ENCODE data around the gene CMIP. TPM values are rescaled to one million over a fixed set of nuclear protein-coding genes. Genes with fewer than 3 reads are reported as not detected.

The CMIP gene
- total RNA-seq, 4 donors from 2014 or later = 17.1 to 60.5 (median 39.7) TPM

DNA sequence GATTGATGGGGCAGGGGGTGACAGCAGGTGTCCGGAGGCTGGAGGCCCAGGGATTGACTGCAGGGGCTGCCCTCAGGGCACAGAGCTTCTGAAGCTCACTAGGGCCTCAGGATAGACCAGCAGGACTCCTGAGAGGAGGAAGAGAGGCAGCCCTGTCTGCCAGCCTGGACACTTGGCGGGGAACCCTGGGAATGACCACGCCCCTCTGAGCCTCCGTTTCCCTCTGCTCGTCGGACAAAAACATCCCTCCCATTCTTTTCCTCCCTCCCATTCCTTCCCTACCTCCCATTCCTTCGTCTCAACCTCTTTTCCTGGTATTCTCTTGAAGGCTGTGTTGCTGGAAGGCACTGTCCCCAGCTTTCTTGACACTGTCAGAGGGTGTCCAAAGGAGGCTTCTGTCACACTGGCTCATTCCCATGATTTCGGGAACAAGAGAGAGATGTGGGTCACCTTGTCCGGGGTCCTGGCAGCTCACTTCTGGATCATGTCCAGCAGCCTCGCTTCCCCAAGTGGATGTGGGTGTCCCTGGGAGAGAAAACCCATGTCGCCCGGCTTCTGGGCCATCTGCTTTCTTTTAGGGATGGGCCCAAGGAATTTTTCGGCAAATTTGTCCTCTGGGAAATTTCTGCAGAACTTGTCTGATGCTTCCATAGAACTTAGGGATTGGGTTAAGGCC, 145.5 kb downstream of the CMIP start:
- intact Hi-C loops (cut with DNase I) = no loop called here
- WGBS, 2 donors = 67 to 80% methylated on average over 10 to 12 of the region's 13 CpGs

DNA sequence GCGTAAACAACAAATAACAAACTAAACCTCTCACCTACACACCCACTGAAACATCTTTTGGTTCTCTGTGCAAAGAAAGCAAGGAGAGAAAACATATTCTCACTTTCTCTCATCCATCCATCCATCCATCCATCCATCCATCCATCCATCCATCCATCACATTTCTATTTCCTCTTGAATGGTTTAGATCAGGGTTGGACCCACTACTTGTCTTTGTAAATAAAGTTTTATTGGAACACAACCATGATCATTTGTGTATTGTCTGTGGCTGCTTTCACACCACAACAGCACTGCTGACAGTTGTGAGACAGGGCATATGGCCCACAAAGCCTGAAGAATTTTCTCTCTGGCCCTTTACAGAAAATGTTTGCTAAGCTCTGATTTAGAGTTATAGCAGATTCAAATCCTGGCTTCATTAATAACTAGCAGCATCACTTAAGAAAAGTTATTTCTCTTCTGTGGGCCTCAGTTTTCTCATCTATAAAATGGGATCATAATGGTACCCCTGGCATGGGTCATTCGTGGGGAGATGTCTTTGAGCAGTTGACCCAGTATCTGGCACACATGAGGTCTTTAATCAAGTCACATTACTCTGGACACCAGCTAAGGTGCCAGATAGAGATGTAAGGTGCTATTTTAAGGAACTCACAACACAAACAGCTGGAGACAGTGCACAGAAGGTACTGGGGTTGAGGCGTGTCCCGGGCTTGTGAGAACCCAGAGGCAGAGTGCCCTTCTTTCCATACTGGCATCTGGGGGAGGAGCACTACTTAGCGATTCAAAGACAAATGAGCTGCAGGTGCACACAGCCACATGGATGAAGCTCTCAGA, 146.3 kb downstream of the CMIP start:
- H3K4me1 ChIP-seq = peaks cover 10 to 40% (median 13%) of the 10 kb centered on the region in 3 donors
- WGBS, 2 donors = 61 to 63% methylated on average over 3 to 4 of the region's 5 CpGs
- peak overlapping the region in 2 of 4 donors; percentile 22 to 25 for H3K27ac ChIP-seq
- DNase-seq = no peak
- TF ChIP-seq, protein P1, sequence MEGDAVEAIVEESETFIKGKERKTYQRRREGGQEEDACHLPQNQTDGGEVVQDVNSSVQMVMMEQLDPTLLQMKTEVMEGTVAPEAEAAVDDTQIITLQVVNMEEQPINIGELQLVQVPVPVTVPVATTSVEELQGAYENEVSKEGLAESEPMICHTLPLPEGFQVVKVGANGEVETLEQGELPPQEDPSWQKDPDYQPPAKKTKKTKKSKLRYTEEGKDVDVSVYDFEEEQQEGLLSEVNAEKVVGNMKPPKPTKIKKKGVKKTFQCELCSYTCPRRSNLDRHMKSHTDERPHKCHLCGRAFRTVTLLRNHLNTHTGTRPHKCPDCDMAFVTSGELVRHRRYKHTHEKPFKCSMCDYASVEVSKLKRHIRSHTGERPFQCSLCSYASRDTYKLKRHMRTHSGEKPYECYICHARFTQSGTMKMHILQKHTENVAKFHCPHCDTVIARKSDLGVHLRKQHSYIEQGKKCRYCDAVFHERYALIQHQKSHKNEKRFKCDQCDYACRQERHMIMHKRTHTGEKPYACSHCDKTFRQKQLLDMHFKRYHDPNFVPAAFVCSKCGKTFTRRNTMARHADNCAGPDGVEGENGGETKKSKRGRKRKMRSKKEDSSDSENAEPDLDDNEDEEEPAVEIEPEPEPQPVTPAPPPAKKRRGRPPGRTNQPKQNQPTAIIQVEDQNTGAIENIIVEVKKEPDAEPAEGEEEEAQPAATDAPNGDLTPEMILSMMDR (IDR thresholded peaks at IDR 0.05) = no peak
- TF ChIP-seq POLR2A (IDR thresholded peaks at IDR 0.05) = no peak
- intact Hi-C loops (cut with DNase I) = no loop called here
- peaks cover 0 to 35% (median 0%) of the 10 kb centered on the region in 3 donors for H3K36me3 ChIP-seq
- H3K27me3 ChIP-seq = no peaks in the 10 kb centered on the region
- H3K9me3 ChIP-seq = no peaks in the 10 kb centered on the region
- no peak overlapping the region for H3K4me3 ChIP-seq

More for the DNA sequence above, 145.5 kb downstream of the CMIP start:
- Histone ChIP-seq H3K36me3 (peaks cover 0 to 35% (median 0%) of the 10 kb centered on the region in 3 donors), H3K27ac (peak overlapping the region in 1 of 4 donors; percentile 23), H3K4me1 (peaks cover 10 to 48% (median 13%) of the 10 kb centered on the region in 3 donors), H3K27me3 (no peaks in the 10 kb centered on the region), H3K9me3 (no peaks in the 10 kb centered on the region), H3K4me3 (no peak overlapping the region)
- DNase-seq = no peak
- TF ChIP-seq, protein P1 (IDR thresholded peaks at IDR 0.05) = no peak
- TF ChIP-seq POLR2A (IDR thresholded peaks at IDR 0.05) = no peak

DNA sequence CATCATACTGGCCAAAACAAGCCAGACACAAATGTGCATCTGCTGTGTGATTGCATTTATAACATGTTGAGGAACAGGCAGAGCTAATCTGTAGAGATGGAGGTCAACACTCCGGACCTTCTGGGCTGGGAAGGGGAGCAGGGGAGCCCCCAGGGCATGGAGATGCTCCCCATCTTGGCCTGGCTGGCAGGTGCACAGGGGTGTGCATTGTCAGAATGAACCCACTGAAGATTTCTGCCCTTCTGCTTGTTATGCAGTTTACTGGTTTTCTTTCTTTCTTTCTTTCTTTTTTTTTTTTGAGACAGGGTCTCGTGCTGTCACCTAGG, 146.9 kb downstream of the CMIP start:
- Histone ChIP-seq H3K4me1 (peaks cover 10 to 35% (median 13%) of the 10 kb centered on the region in 3 donors), H3K27ac (peak overlapping the region in 2 of 4 donors; percentile 22 to 25), H3K9me3 (no peaks in the 10 kb centered on the region), H3K27me3 (no peaks in the 10 kb centered on the region), H3K4me3 (no peak overlapping the region), H3K36me3 (peaks cover 0 to 35% (median 0%) of the 10 kb centered on the region in 3 donors)
- no peak for DNase-seq
- whole genome bisulfite sequencing, 2 donors = 67 to 96% methylated on average over 2 of the region's 2 CpGs
- intact Hi-C loops (cut with DNase I) = no loop called here
- TF ChIP-seq, protein P1 (IDR thresholded peaks at IDR 0.05) = no peak
- TF ChIP-seq POLR2A (IDR thresholded peaks at IDR 0.05) = no peak

DNA sequence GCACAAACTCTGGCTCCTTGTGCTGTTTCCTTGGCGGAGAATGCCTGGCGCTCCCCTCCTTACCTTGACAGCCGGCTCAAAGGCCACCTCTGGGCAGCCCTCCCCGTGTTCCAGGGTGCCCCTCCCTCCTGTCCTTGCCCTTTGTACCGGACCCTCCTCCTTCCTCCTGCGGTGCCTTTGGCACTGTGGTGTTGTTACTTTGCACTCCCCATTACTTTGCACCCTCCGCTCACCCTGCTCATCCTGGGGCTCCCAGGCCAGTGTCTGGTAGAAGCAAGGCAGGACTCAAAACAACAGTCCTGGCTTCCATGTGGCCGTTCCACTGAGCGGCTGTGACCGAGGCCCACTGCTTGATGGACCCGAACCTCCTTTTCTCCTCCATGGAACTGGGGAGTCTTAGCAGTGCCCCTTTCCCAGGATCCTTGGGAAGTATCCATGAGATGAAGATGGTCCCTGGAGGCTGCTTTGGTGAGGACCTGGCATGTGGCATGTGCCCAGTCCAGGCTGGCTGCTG, 147.8 kb downstream of the CMIP start:
- Histone ChIP-seq H3K4me3 (no peak overlapping the region), H3K9me3 (no peaks in the 10 kb centered on the region), H3K27ac (peak overlapping the region; percentile 58 to 82 (median 78)), H3K36me3 (peaks cover 0 to 32% (median 0%) of the 10 kb centered on the region in 3 donors), H3K4me1 (peaks cover 10 to 41% (median 13%) of the 10 kb centered on the region in 3 donors), H3K27me3 (no peaks in the 10 kb centered on the region)
- 84 to 93% methylated on average over 9 to 11 of the region's 11 CpGs for WGBS, 2 donors
- no peak for DNase-seq
- TF ChIP-seq, protein P1 (IDR thresholded peaks at IDR 0.05) = no peak
- TF ChIP-seq POLR2A (IDR thresholded peaks at IDR 0.05) = no peak
- intact Hi-C loops (cut with DNase I) = no loop called here

DNA sequence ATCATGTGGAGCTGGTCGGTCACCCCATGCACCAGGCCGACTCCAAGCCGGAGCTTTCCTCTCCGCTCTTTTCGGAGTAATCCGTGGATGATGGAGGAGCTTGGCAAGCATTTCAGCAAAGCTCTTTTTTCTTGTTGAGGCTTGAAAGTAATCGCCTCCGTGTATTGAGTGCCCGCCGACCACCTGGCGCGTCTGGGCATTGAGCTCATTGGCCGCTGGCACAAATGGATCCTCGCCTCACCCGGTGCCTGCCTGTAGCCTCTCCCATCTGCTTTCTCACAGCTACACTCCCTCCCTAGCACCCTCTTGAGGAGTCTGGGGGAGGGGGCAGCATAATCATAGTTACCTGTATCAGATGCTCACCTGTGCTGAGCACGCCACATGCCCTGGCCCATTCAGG, 148.9 kb downstream of the CMIP start:
- Histone ChIP-seq H3K4me3 (peak overlapping the region in 3 of 4 donors; percentile 20 to 41 (median 25)), H3K27ac (peak overlapping the region; percentile 58 to 82 (median 78)), H3K4me1 (peaks cover 10 to 49% (median 13%) of the 10 kb centered on the region in 3 donors), H3K27me3 (no peaks in the 10 kb centered on the region), H3K36me3 (peaks cover 0 to 24% (median 0%) of the 10 kb centered on the region in 3 donors), H3K9me3 (no peaks in the 10 kb centered on the region)
- DNase-seq = no peak
- WGBS, 2 donors = 43 to 66% methylated on average over 6 to 14 of the region's 16 CpGs
- intact Hi-C loops (cut with DNase I) = no loop called here
- TF ChIP-seq POLR2A (IDR thresholded peaks at IDR 0.05) = no peak
- TF ChIP-seq, protein P1 (IDR thresholded peaks at IDR 0.05) = peak in 1 of 6 experiments; percentile 28

Measured in esophagus squamous epithelium (tissue), 5 donors.